ENCODE measurements around the gene TMC7. TPM values are rescaled to one million over a fixed set of nuclear protein-coding genes. Genes with fewer than 3 reads are reported as not detected.

The TMC7 gene
- total RNA-seq, 1 experiment from 2014 or later: 4.3 TPM

DNA sequence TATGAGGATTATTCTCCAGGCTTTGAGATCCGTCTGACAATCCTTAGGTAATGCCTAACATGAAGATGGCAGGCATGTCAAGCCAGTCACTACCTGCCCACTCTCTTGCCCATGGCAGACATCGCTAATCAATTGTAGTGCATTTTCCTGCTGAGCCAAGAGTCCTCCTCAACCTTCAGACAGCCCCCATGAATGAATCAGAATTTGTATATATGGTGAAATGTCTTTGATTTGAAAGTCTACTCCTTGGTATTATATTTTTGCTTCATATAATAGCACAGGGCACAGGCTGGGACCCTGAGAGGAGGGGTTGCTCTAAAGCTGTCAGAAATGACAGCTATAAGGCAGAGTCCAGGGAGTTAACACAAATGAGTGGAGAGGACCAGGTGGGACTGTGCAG, 56.7 kb downstream of the TMC7 start:
- no peak overlapping the region for H3T11ph ChIP-seq (ENCODE audit: low read length)
- H3K4me2 ChIP-seq (ENCODE audit: insufficient read depth, insufficient read length, low read length): no peak overlapping the region
- no peak overlapping the region for H3K18ac ChIP-seq (ENCODE audit: insufficient read length, low read depth, low read length)
- no peak overlapping the region for H3K14ac ChIP-seq (ENCODE audit: insufficient read depth, low read length)
- H3K27ac ChIP-seq (ENCODE audit: insufficient read length, low read depth, low read length): no peak overlapping the region
- Mint-ChIP-seq H3K27me3 (ENCODE audit: low read depth) (no peaks in the 10 kb centered on the region), H3K27ac (no peak overlapping the region), H3K4me3 (no peak overlapping the region), H3K4me1 (no peaks in the 10 kb centered on the region), H3K9me3 (peaks cover 0 to 3% of the 10 kb centered on the region in 2 experiments; a peak in 2 of 5 replicates), H3K36me3 (ENCODE audit: insufficient read depth in 1 of 3, low read depth in 3 of 3) (peaks cover 0 to 21% (median 15%) of the 10 kb centered on the region in 3 experiments)
- H3K79me1 ChIP-seq (ENCODE audit: insufficient read depth, low read depth, low read length, poor library complexity, severe bottlenecking): no peaks in the 10 kb centered on the region
- no peak overlapping the region for H2BK120ac ChIP-seq (ENCODE audit: low read depth, low read length, poor library complexity, severe bottlenecking)
- no peak overlapping the region for H3K56ac ChIP-seq (ENCODE audit: insufficient read length, low read depth, low read length)
- H3K23me2 ChIP-seq (ENCODE audit: insufficient read length, low read depth, low read length, poor library complexity, severe bottlenecking): no peaks in the 10 kb centered on the region
- WGBS (ENCODE audit: extremely low coverage, insufficient read length, low lambda C conversion rate): no CpG with 5 or more reads among the region's 2 CpGs
- H2BK20ac ChIP-seq (ENCODE audit: low read depth, low read length, poor library complexity, severe bottlenecking): no peak overlapping the region
- no peak overlapping the region for H2AFZ ChIP-seq (ENCODE audit: low read length)
- no peak for DNase-seq
- H2AK5ac ChIP-seq (ENCODE audit: insufficient read length, low read length): no peak overlapping the region
- H4K20me1 ChIP-seq (ENCODE audit: control insufficient read depth, insufficient read depth, insufficient read length): no peaks in the 10 kb centered on the region
- H3K4ac ChIP-seq (ENCODE audit: low read depth, low read length): no peak overlapping the region
- H3K79me2 ChIP-seq (ENCODE audit: insufficient read depth, low read length): no peaks in the 10 kb centered on the region
- H3K9ac ChIP-seq (ENCODE audit: extremely low read depth, insufficient read length, low read length): no peak overlapping the region
- no peaks in the 10 kb centered on the region for H3K9me3 ChIP-seq (ENCODE audit: control insufficient read depth, low read depth, low read length)
- H4K8ac ChIP-seq (replicated peaks; ENCODE audit: insufficient read length, low read depth, low read length): no peak overlapping the region
- H4K5ac ChIP-seq (ENCODE audit: insufficient read length, low read depth, low read length): no peak overlapping the region
- TF ChIP-seq, protein P1, sequence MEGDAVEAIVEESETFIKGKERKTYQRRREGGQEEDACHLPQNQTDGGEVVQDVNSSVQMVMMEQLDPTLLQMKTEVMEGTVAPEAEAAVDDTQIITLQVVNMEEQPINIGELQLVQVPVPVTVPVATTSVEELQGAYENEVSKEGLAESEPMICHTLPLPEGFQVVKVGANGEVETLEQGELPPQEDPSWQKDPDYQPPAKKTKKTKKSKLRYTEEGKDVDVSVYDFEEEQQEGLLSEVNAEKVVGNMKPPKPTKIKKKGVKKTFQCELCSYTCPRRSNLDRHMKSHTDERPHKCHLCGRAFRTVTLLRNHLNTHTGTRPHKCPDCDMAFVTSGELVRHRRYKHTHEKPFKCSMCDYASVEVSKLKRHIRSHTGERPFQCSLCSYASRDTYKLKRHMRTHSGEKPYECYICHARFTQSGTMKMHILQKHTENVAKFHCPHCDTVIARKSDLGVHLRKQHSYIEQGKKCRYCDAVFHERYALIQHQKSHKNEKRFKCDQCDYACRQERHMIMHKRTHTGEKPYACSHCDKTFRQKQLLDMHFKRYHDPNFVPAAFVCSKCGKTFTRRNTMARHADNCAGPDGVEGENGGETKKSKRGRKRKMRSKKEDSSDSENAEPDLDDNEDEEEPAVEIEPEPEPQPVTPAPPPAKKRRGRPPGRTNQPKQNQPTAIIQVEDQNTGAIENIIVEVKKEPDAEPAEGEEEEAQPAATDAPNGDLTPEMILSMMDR (conservative IDR thresholded peaks at IDR 0.05): no peak
- H3K4me1 ChIP-seq (ENCODE audit: insufficient read depth, low read length): no peaks in the 10 kb centered on the region
- no peak overlapping the region for H2BK15ac ChIP-seq (ENCODE audit: low read depth, low read length)
- no peaks in the 10 kb centered on the region for H3K27me3 ChIP-seq (ENCODE audit: insufficient read depth, low read length)
- H2BK12ac ChIP-seq (ENCODE audit: insufficient read length, low read depth, low read length): no peak overlapping the region
- no peak overlapping the region for H2BK5ac ChIP-seq (ENCODE audit: insufficient read length, low read length)
- H4K91ac ChIP-seq (ENCODE audit: insufficient read length, low read depth, low read length): no peak overlapping the region
- no peak overlapping the region for H3K23ac ChIP-seq (ENCODE audit: insufficient read length, low read depth, low read length)
